Measurements from ENCODE around the gene CACFD1.

DNA sequence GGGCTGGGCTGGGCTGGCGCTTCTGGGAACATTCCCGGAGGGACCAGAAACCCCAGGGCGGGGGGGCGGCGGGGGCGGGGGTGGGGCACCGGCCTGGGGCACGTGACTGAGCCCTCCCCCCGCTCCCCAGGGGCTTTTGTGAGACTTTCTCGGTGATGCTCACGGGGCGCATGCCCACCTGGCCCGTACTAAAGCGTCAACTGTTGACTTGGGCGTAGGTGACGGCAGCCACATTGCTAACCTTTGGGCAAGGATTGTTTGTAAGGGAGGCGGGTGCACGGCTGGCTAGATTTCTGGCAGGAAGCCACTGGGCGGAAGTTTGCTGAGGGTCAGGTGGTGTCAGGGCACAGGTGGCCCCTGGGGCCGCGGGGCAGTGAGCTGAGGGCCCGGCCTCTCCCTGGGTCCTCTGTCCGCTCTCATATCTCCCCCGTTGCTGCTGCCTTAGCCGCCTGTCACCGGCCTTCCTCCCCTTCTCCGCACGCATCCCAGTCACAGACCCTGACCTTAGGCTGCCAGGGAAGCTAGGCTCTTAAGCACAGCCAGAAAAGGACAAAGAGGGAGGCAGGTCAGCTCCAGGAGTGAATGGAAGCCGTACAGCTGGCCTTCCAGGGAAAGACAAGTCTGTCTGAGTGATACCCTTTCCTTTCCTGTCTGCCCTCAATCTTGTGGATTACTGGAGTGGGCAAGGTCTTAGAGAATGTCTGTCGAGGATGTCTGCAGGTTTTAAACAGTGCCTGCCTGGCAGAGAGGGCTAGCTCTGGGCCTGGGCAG is 812 bp downstream of the CACFD1 start:
- TF ChIP-seq, protein P1, sequence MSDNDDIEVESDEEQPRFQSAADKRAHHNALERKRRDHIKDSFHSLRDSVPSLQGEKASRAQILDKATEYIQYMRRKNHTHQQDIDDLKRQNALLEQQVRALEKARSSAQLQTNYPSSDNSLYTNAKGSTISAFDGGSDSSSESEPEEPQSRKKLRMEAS (IDR thresholded peaks at IDR 0.05) = no peak
- TF ChIP-seq, protein P2, sequence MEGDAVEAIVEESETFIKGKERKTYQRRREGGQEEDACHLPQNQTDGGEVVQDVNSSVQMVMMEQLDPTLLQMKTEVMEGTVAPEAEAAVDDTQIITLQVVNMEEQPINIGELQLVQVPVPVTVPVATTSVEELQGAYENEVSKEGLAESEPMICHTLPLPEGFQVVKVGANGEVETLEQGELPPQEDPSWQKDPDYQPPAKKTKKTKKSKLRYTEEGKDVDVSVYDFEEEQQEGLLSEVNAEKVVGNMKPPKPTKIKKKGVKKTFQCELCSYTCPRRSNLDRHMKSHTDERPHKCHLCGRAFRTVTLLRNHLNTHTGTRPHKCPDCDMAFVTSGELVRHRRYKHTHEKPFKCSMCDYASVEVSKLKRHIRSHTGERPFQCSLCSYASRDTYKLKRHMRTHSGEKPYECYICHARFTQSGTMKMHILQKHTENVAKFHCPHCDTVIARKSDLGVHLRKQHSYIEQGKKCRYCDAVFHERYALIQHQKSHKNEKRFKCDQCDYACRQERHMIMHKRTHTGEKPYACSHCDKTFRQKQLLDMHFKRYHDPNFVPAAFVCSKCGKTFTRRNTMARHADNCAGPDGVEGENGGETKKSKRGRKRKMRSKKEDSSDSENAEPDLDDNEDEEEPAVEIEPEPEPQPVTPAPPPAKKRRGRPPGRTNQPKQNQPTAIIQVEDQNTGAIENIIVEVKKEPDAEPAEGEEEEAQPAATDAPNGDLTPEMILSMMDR (IDR thresholded peaks at IDR 0.05 in 2 of 3, conservative IDR thresholded peaks at IDR 0.05 in 1 of 3; ENCODE audit: borderline replicate concordance in 1 of 3, insufficient read depth in 1 of 3, low read depth in 2 of 3, low read length in 2 of 3) = no peak
- no peak for TF ChIP-seq EZH2 (IDR thresholded peaks at IDR 0.05)
- TF ChIP-seq FOSL1 (IDR thresholded peaks at IDR 0.05; ENCODE audit: low read depth) = no peak
- no peak for TF ChIP-seq POLR2A (IDR thresholded peaks at IDR 0.05; ENCODE audit: borderline replicate concordance, extremely low read depth, insufficient read depth, insufficient read length)
- no peak for TF ChIP-seq CEBPB (IDR thresholded peaks at IDR 0.05; ENCODE audit: low read depth)
- no peak for TF ChIP-seq RAD21 (IDR thresholded peaks at IDR 0.05; ENCODE audit: low read depth)
- TF ChIP-seq POLR2AphosphoS5 (IDR thresholded peaks at IDR 0.05; ENCODE audit: low read depth, low read length) = no peak
- TF ChIP-seq EZH2phosphoT487 (IDR thresholded peaks at IDR 0.05; ENCODE audit: borderline replicate concordance) = no peak
- TF ChIP-seq, protein P3, sequence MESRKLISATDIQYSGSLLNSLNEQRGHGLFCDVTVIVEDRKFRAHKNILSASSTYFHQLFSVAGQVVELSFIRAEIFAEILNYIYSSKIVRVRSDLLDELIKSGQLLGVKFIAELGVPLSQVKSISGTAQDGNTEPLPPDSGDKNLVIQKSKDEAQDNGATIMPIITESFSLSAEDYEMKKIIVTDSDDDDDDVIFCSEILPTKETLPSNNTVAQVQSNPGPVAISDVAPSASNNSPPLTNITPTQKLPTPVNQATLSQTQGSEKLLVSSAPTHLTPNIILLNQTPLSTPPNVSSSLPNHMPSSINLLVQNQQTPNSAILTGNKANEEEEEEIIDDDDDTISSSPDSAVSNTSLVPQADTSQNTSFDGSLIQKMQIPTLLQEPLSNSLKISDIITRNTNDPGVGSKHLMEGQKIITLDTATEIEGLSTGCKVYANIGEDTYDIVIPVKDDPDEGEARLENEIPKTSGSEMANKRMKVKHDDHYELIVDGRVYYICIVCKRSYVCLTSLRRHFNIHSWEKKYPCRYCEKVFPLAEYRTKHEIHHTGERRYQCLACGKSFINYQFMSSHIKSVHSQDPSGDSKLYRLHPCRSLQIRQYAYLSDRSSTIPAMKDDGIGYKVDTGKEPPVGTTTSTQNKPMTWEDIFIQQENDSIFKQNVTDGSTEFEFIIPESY (IDR thresholded peaks at IDR 0.05; ENCODE audit: extremely low read depth, insufficient replicate concordance, low read length) = no peak
